Activated naive CD4-positive, alpha-beta T cell treated with anti-CD3 and anti-CD28 coated beads, Interleukin-2, amount 50 U/mL, for 72 hours (primary cell): ENCODE data around the gene EBP. TPM values are rescaled to one million over a fixed set of nuclear protein-coding genes. Genes with fewer than 3 reads are reported as not detected.
A peak's percentile ranks its signal among the peaks of the same experiment; 100 is the strongest.
"Not testable (repeated sequence)": the region's sequence is repeated elsewhere in the genome, so short reads cannot be mapped to it uniquely, and the experiment has no call there.

Source experiments
- ATAC-seq, 2 donors: fragments of 150-1000 bp; cut with Tn5 transposase; 2 replicates each; pipeline ENCODE4 v1.10.0; 2021; ENCODE audit warnings: mild to moderate bottlenecking in 2 of 2, moderate library complexity in 2 of 2
- DNase-seq, 2 donors: peaks; one replicate each; pipeline ENCODE4 v3.0.0; 2021 to 2022; ENCODE audit warnings: low spot score in 2 of 2
- H3K27ac Mint-ChIP-seq, 2 donors: one replicate each; pipeline ENCODE4 v1.8.0; 2022; ENCODE audit warnings: mild to moderate bottlenecking in 2 of 2, mixed read lengths in 2 of 2
- H3K36me3 Mint-ChIP-seq, 2 donors: one replicate each; pipeline ENCODE4 v1.8.0; 2022; ENCODE audit warnings: mixed read lengths in 2 of 2
- H3K9me3 Mint-ChIP-seq, 2 donors: one replicate each; pipeline ENCODE4 v1.8.0; 2022; ENCODE audit warnings: mixed read lengths in 2 of 2
- total RNA-seq, 2 donors: library from RNA; stranded (reverse); gene quantifications; one replicate each; pipeline ENCODE4 v1.2.3, GENCODE V29; 2022

EBP gene
- total RNA-seq, 2 donors from 2014 or later = 107 to 176 TPM

- peak; percentile 92 to 96 for DNase-seq
- peaks cover 8% of the 10 kb centered on the region in 2 donors for H3K36me3 Mint-ChIP-seq
- peak; percentile 91 to 92 for ATAC-seq
- peak within 1 kb of the TSS; percentile 86 to 91 for H3K27ac Mint-ChIP-seq
- no peaks in the 10 kb centered on the region for H3K9me3 Mint-ChIP-seq
Measured at GRCh38 chrX:48539345-48540027, 17.9 kb downstream of the EBP start, which contains the start of gene TBC1D25. TBC1D25 (plus strand) TSS chrX:48539714; CDS start chrX:48539798, 84 bp downstream.

GRCh38 chrX:48540028-48540375 lies 18.4 kb downstream of the EBP start:
- peak overlapping the region; percentile 86 to 91 for H3K27ac Mint-ChIP-seq
- no peaks in the 10 kb centered on the region for H3K9me3 Mint-ChIP-seq
- peaks cover 8% of the 10 kb centered on the region in 2 donors for H3K36me3 Mint-ChIP-seq
- DNase-seq (peak in 1 of 2 donors; percentile 60), ATAC-seq (peak; percentile 51 to 60)

DNA sequence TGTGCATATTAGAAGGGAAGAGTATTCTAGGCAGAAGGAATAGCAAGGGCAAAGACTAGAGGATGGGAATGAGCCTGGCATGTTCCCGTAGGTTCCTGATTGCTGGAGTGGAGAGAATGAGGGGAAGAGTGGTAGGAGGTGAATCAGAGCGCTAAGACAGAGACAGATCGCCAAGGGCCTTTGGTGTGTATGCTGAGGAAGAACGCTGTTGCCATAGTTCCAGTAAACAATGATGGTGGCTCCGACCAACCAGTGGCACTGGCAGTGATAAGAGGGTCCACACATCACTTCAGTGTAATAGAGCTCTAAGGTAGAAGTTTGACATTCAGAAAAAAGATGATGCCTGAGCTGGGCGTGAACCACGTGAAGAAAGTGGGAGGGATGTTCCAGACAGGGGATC lies 18.9 kb downstream of the EBP start:
- H3K36me3 Mint-ChIP-seq = peaks cover 8% of the 10 kb centered on the region in 2 donors
- DNase-seq (no peak), ATAC-seq (no peak)
- H3K9me3 Mint-ChIP-seq = no peaks in the 10 kb centered on the region
- H3K27ac Mint-ChIP-seq = peak overlapping the region; percentile 86 to 91

DNA sequence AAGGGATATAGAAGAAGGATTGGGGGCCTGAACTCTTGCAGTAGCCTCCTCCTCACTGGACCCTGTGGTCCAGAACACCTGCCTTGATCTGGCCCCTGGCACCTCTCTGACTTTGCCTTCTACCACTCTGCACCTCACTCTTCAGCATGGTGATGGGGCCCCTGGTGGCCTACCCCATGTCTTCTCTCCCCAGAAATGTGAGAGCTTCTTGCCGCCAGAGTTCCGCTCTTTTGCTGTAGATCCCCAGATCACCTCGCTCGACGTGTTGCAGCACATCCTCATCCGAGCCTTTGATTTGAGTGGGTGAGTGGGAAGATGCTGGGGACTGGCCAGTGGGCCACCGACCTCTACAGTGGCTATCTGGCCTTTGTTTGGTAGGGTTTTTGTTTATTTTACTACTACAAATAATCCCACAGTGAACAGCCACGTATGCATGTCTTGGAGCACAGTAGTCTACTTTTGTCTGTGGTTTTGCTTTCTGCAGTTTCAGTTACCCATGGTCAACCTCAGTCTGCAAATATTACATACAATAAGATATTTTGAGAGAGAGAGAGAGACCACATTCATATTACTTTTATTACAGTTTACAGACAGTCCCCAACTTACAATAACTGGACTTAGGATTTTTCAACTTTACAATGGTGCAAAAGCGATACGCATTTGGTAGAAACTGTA lies 19.7 kb downstream of the EBP start:
- DNase-seq (no peak), ATAC-seq (no peak)
- Mint-ChIP-seq H3K36me3 (peaks cover 8% of the 10 kb centered on the region in 2 donors), H3K27ac (peak overlapping the region; percentile 30 to 91), H3K9me3 (no peaks in the 10 kb centered on the region)

DNA sequence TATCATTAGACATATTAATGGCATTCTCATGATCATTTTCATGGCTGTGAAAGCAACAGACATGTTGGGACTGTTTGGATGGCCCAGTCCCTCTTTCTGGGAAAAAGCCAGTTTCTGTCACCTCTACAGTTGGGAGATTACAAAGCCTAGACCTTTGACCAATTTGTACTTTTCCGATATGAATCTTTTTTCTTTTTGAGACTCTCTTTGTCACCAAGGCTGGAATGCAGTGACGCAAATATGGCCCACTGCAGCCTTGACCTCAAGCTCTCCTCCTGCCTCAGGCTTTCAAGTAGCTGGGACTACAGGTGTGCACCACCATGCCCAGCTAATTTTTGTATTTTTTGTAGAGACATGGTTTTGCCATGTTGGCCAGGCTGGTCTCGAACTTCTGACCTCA lies 27.3 kb downstream of the EBP start:
- Mint-ChIP-seq H3K9me3 (no peaks in the 10 kb centered on the region), H3K27ac (peak overlapping the region in 1 of 2 donors; percentile 46), H3K36me3 (no peaks in the 10 kb centered on the region)
- ATAC-seq (no peak), DNase-seq (no peak)

DNA sequence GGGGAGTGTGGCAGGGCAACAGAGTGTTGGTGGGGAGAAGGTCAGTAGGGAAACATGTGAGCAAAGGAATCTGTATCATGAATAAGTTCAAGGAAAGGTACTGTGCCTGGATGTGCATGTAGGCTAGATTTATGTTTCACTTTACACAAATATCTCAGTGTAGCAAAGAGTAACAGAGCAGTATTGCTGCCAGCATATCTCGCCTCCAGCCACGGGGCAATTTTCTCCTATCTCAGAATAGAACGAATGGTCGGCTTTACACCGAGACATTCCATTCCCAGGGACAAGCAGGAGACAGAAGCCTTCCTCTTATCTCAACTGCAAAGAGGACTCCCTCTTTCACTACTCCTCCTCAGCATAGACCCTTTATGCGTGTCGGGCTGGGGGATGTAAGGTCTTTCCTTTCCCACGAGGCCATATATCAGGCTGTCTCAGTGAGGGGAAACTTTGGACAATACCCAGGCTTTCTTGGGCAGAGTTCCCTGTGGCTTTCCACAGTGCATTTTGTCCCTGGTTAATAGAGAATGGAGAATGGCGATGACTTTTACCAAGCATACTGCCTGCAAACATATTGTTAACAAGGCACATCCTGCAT lies 34.2 kb downstream of the EBP start:
- ATAC-seq, H3K9me3 Mint-ChIP-seq, H3K27ac Mint-ChIP-seq, H3K36me3 Mint-ChIP-seq, DNase-seq: not testable (repeated sequence)

- no peaks in the 10 kb centered on the region for H3K9me3 Mint-ChIP-seq
- H3K36me3 Mint-ChIP-seq = peaks cover 0 to 10% of the 10 kb centered on the region in 2 donors
- ATAC-seq (peak; percentile 98 to 100), DNase-seq (no peak)
- H3K27ac Mint-ChIP-seq = peak overlapping the region; percentile 54 to 81
Measured at GRCh38 chrX:48558271-48558670, 36.7 kb downstream of the EBP start.

GRCh38 chrX:48559636-48560035 lies 38.0 kb downstream of the EBP start:
- peak overlapping the region in 1 of 2 donors; percentile 68 for H3K27ac Mint-ChIP-seq
- ATAC-seq = no peak
- DNase-seq = no peak

DNA sequence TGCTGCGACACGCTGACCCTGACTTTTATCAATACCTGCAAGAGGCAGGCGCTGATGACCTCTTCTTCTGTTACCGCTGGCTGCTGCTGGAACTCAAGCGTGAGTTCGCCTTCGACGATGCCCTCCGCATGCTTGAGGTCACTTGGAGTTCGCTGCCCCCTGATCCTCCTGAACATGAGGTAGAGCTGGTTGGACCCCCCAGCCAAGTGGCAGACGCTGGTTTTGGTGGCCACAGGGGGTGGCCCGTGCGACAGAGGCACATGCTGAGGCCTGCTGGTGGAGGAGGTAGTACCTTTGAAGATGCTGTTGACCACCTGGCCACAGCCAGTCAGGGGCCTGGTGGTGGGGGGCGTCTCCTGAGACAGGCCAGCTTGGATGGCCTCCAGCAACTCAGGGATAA lies 38.4 kb downstream of the EBP start:
- H3K9me3 Mint-ChIP-seq = no peaks in the 10 kb centered on the region
- DNase-seq = no peak
- peak overlapping the region; percentile 55 to 68 for H3K27ac Mint-ChIP-seq
- ATAC-seq = no peak
- H3K36me3 Mint-ChIP-seq = peaks cover 0 to 4% of the 10 kb centered on the region in 2 donors

More at GRCh38 chrX:48559636-48560035, 38.0 kb downstream of the EBP start:
- Mint-ChIP-seq H3K9me3 (no peaks in the 10 kb centered on the region), H3K36me3 (peaks cover 0 to 8% of the 10 kb centered on the region in 2 donors)

- DNase-seq (no peak), ATAC-seq (no peak)
- H3K27ac Mint-ChIP-seq = peak overlapping the region in 1 of 2 donors; percentile 68
- H3K36me3 Mint-ChIP-seq = no peaks in the 10 kb centered on the region
- H3K9me3 Mint-ChIP-seq = no peaks in the 10 kb centered on the region
Measured at GRCh38 chrX:48560681-48561080, 39.1 kb downstream of the EBP start.

DNA sequence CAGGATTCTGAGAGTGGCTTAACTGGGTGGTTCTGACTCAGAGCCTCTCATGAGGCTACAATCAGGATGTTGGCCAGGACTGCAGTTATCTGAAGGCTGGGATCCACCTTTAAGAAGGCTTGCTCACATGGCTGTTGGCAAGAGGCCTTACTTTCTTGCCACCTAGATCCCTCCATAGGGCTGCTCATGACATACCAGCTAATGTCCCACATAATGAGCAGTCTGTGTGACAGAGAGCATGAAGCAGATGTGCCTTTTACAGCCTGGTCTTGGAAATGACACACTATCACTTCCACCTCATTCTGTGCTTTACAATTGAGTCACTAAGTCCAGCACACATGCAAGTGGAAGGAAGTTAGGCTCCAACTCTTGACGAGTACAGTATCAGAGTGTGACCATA lies 48.4 kb downstream of the EBP start:
- ATAC-seq (peak; percentile 58 to 80), DNase-seq (peak in 1 of 2 donors; percentile 20)
- Mint-ChIP-seq H3K9me3 (no peaks in the 10 kb centered on the region), H3K27ac (no peak overlapping the region), H3K36me3 (peaks cover 7 to 12% of the 10 kb centered on the region in 2 donors)

GRCh38 chrX:48573690-48574269 lies 52.2 kb downstream of the EBP start:
- Mint-ChIP-seq H3K9me3 (no peaks in the 10 kb centered on the region), H3K27ac (peak overlapping the region; percentile 100), H3K36me3 (peaks cover 20 to 46% of the 10 kb centered on the region in 2 donors)
- DNase-seq (no peak), ATAC-seq (no peak)

DNA sequence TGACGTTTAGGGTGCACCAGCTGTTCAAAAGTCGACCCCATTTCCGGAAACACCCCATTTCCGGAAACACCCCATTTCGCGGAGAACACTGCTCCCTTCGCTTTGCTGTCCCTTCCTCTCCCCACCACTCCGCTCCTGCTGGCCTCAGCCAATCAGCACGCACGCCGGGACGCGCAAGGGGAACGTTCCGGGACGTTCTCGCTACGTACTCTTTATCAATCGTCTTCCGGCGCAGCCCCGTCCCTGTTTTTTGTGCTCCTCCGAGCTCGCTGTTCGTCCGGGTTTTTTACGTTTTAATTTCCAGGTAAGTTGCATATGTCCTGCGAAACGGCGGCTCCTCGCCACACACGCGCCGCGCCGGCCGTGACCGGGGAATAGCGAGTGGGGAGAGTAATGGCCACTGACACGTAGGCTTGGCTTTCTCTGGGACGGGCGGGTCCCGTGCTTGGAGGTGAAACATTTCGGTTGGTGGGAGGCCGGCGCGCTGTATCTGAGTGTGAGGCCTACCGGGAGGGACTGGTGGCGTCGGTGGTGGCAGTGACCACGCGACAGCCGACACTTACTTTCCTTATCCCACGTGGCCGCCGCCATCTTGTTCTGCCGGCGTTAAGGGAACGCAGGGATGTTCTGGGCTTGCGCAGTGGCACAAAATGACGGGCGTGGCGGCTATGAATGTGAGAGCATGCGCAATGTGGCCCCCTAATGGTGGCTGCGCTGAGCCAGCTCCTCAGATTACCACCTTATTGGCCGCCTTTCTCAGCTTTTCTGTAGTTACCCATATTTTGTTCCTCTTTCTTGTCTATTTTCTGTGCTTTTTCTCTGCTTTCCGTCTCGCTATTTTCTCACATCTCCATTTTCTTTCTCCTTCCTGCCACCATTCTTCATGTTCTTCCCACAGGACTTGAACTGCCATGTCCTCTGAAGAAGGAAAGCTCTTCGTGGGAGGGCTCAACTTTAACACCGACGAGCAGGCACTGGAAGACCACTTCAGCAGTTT lies 53.0 kb downstream of the EBP start, which contains the start of gene RBM3:
Gene RBM3 (plus strand): TSS at position 215 of the 997 bp plus-strand sequence. CDS start 697 bp downstream, at position 912.
- Mint-ChIP-seq H3K27ac (peak within 1 kb of the TSS; percentile 100), H3K36me3 (peaks cover 20 to 50% of the 10 kb centered on the region in 2 donors), H3K9me3 (no peaks in the 10 kb centered on the region)
- peak; percentile 91 to 92 for ATAC-seq
- DNase-seq = peak; percentile 85 to 88

DNA sequence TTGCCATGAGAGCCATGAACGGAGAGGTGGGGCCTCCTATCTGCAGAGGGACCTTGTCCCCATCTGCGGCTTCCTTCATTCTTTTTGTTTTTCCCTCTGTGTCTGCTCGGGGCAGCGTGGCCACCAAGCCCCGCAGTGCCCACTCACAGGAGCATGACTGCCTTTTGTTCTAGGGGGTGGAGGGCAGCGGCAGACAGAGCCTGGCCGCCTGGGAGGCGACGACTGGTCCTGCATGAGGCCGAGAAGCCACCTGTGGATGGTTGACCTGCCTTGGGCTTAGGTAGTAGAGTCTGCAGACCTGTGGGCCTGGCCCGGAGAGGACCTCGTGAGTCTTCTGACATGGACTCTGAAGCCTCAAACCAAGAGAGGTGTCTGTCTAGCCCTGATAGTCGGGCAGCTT lies 54.0 kb downstream of the EBP start:
- Mint-ChIP-seq H3K27ac (peak overlapping the region; percentile 100), H3K36me3 (peaks cover 20 to 50% of the 10 kb centered on the region in 2 donors), H3K9me3 (no peaks in the 10 kb centered on the region)
- no peak for ATAC-seq
- DNase-seq = no peak

DNA sequence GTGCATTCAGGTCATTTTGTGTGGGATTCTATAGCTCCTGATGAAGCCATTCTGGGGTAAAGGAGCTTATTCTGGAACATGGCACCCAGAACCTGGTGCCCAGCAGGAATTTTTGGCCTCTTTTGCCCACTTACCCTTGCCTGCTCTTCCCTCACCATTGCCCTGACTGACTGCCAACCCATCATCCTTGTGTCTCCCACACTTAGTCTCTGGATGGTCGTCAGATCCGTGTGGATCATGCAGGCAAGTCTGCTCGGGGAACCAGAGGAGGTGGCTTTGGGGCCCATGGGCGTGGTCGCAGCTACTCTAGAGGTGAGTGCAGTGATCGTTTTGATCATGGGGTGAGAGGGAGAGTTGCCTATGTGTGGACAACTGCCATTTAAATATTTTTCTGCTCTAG lies 54.5 kb downstream of the EBP start:
- Mint-ChIP-seq H3K36me3 (peaks cover 20 to 50% of the 10 kb centered on the region in 2 donors), H3K27ac (peak overlapping the region; percentile 100), H3K9me3 (no peaks in the 10 kb centered on the region)
- DNase-seq = no peak
- no peak for ATAC-seq
